ENCODE data around the gene ZBTB39. TPM values are rescaled to one million over a fixed set of nuclear protein-coding genes. Genes with fewer than 3 reads are reported as not detected.

Gene ZBTB39
- total RNA-seq, 1 donor from 2014 or later = 21.1 TPM

- H3K9me3 ChIP-seq (ENCODE audit: low read depth) = no peaks in the 10 kb centered on the region
- peaks cover 4% of the 10 kb centered on the region for H3K4me1 ChIP-seq
- no peak overlapping the region for H3K4me2 ChIP-seq
- no peak for DNase-seq (ENCODE audit: low spot score)
- Mint-ChIP-seq H3K4me3 (no peak overlapping the region), H3K4me1 (peaks cover 10% of the 10 kb centered on the region), H3K27ac (no peak overlapping the region), H3K9me3 (no peaks in the 10 kb centered on the region), H3K36me3 (peaks cover 2% of the 10 kb centered on the region), H3K27me3 (ENCODE audit: insufficient read depth, low read depth) (peaks cover 15% of the 10 kb centered on the region)
- H2AFZ ChIP-seq (replicated peaks) = no peak overlapping the region
- no peaks in the 10 kb centered on the region for H3K36me3 ChIP-seq
- H3K27me3 ChIP-seq = no peaks in the 10 kb centered on the region
- TF ChIP-seq EZH2 (IDR thresholded peaks at IDR 0.05) = no peak
- no peak for TF ChIP-seq EZH2phosphoT487 (IDR thresholded peaks at IDR 0.05)
- TF ChIP-seq CTCF (IDR thresholded peaks at IDR 0.05) = no peak
- H3K4me3 ChIP-seq = no peak overlapping the region
- H3K79me2 ChIP-seq (ENCODE audit: low read depth) = peaks cover 12% of the 10 kb centered on the region
- no peak overlapping the region for H3K9ac ChIP-seq
- peaks cover 8% of the 10 kb centered on the region for H3F3A ChIP-seq (ENCODE audit: low read depth)
- H4K20me1 ChIP-seq (ENCODE audit: low read depth) = peaks cover 6% of the 10 kb centered on the region
- no peak overlapping the region for H3K27ac ChIP-seq
Measured at GRCh38 chr12:57009949-57010626, 3.7 kb upstream of the ZBTB39 start.

- no peaks in the 10 kb centered on the region for H3K9me3 Mint-ChIP-seq
- Histone ChIP-seq H3K9me3 (ENCODE audit: low read depth) (no peaks in the 10 kb centered on the region), H3K4me2 (no peak overlapping the region)
Measured at GRCh38 chr12:57008178-57008577, 1.8 kb upstream of the ZBTB39 start.

GRCh38 chr12:57006809-57007475 lies 596 bp upstream of the ZBTB39 start:
- no peaks in the 10 kb centered on the region for H3K36me3 ChIP-seq
- Mint-ChIP-seq H3K4me1 (peaks cover 16% of the 10 kb centered on the region), H3K27me3 (ENCODE audit: insufficient read depth, low read depth) (peaks cover 4% of the 10 kb centered on the region), H3K36me3 (peaks cover 23% of the 10 kb centered on the region), H3K4me3 (peak overlapping the region; percentile 91), H3K9me3 (no peaks in the 10 kb centered on the region), H3K27ac (peak overlapping the region; percentile 95)
- H3K4me3 ChIP-seq = no peak overlapping the region
- no peak overlapping the region for H2AFZ ChIP-seq (replicated peaks)
- no peak overlapping the region for H3K9ac ChIP-seq
- peaks cover 8% of the 10 kb centered on the region for H3F3A ChIP-seq (ENCODE audit: low read depth)
- H3K4me2 ChIP-seq = peak overlapping the region; percentile 43
- no peak for DNase-seq (ENCODE audit: low spot score)
- H4K20me1 ChIP-seq (ENCODE audit: low read depth) = peaks cover 36% of the 10 kb centered on the region
- peaks cover 7% of the 10 kb centered on the region for H3K4me1 ChIP-seq
- TF ChIP-seq EZH2 (IDR thresholded peaks at IDR 0.05) = no peak
- TF ChIP-seq EZH2phosphoT487 (IDR thresholded peaks at IDR 0.05) = no peak
- no peak for TF ChIP-seq CTCF (IDR thresholded peaks at IDR 0.05)
- H3K9me3 ChIP-seq (ENCODE audit: low read depth) = no peaks in the 10 kb centered on the region
- no peaks in the 10 kb centered on the region for H3K27me3 ChIP-seq
- no peak overlapping the region for H3K27ac ChIP-seq
- peaks cover 43% of the 10 kb centered on the region for H3K79me2 ChIP-seq (ENCODE audit: low read depth)

More at GRCh38 chr12:57008178-57008577, 1.8 kb upstream of the ZBTB39 start:
- H3K36me3 Mint-ChIP-seq = peaks cover 14% of the 10 kb centered on the region
- H3K4me3 ChIP-seq = no peak overlapping the region
- DNase-seq (ENCODE audit: low spot score) = peak; percentile 61
- H3K4me1 ChIP-seq = peaks cover 7% of the 10 kb centered on the region
- H3K27ac Mint-ChIP-seq = no peak overlapping the region
- peaks cover 6% of the 10 kb centered on the region for H3K27me3 Mint-ChIP-seq (ENCODE audit: insufficient read depth, low read depth)
- H3F3A ChIP-seq (ENCODE audit: low read depth) = peaks cover 8% of the 10 kb centered on the region
- no peak for TF ChIP-seq EZH2 (IDR thresholded peaks at IDR 0.05)
- TF ChIP-seq CTCF (IDR thresholded peaks at IDR 0.05) = peak; percentile 61
- peaks cover 24% of the 10 kb centered on the region for H4K20me1 ChIP-seq (ENCODE audit: low read depth)
- no peak overlapping the region for H3K27ac ChIP-seq
- peaks cover 13% of the 10 kb centered on the region for H3K4me1 Mint-ChIP-seq
- H3K4me3 Mint-ChIP-seq = peak overlapping the region; percentile 42
- no peak overlapping the region for H2AFZ ChIP-seq (replicated peaks)
- peaks cover 31% of the 10 kb centered on the region for H3K79me2 ChIP-seq (ENCODE audit: low read depth)
- no peaks in the 10 kb centered on the region for H3K27me3 ChIP-seq
- no peak overlapping the region for H3K9ac ChIP-seq
- no peaks in the 10 kb centered on the region for H3K36me3 ChIP-seq
